Osteocyte (in vitro differentiated cells): ENCODE data around the gene ENO1. TPM values are rescaled to one million over a fixed set of nuclear protein-coding genes. Genes with fewer than 3 reads are reported as not detected.
"Not testable (repeated sequence)": the region's sequence is repeated elsewhere in the genome, so short reads cannot be mapped to it uniquely, and the experiment has no call there.

Experiments
- DNase-seq: peaks from one replicate; pipeline ENCODE4 v3.0.0; 2021; ENCODE audit warnings: mixed read lengths; ENCODE audit not compliant: unreplicated experiment; ENCODE audit errors: extremely low spot score
- H3K27ac Mint-ChIP-seq: one replicate; pipeline ENCODE4 v1.8.0; 2021; ENCODE audit warnings: mild to moderate bottlenecking, mixed read lengths; ENCODE audit not compliant: unreplicated experiment
- H3K27me3 Mint-ChIP-seq: one replicate; pipeline ENCODE4 v1.8.0; 2021; ENCODE audit warnings: mixed read lengths; ENCODE audit not compliant: unreplicated experiment
- H3K36me3 Mint-ChIP-seq: one replicate; pipeline ENCODE4 v1.8.0; 2021; ENCODE audit warnings: mixed read lengths; ENCODE audit not compliant: unreplicated experiment
- H3K4me1 Mint-ChIP-seq: one replicate; pipeline ENCODE4 v1.8.0; 2021; ENCODE audit warnings: mixed read lengths; ENCODE audit not compliant: unreplicated experiment
- H3K4me3 Mint-ChIP-seq: one replicate; pipeline ENCODE4 v1.8.0; 2021; ENCODE audit warnings: mild to moderate bottlenecking, moderate library complexity, mixed read lengths; ENCODE audit not compliant: unreplicated experiment
- H3K9me3 Mint-ChIP-seq: one replicate; pipeline ENCODE4 v1.8.0; 2021; ENCODE audit warnings: mixed read lengths; ENCODE audit not compliant: unreplicated experiment
- total RNA-seq: library from RNA; stranded (reverse); gene quantifications from 2 replicates; pipeline ENCODE4 v1.2.1, GENCODE V29; 2021
- TF ChIP-seq, protein P1 (sequence below): fragments of 200-600 bp; sonication (generic); IDR thresholded peaks from 2 replicates; pipeline ENCODE4 v1.5.0; 2021; ENCODE audit warnings: antibody characterized with exemption, mild to moderate bottlenecking, moderate library complexity

ENO1 gene
- total RNA-seq, 1 donor from 2014 or later, result 744 TPM

DNA sequence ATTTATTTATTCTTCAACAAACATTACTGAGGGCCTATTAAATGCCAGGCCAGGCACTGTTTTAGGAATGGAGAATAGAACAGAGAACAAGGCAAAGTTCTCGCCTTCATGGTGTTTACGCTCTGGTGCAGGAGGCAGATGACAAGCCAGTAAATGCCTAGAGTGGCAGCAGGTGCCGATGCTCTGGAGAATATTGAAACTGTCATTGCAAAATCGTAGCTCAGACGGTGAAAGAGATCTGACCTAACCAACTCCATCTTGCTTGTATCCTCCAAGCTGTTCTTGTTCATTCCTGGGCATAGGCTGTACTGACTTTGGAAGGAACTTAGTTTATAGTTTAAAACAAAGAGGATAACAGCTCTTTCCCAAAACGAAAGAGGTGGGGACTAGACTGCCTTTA lies 13.5 kb upstream of the ENO1 start:
- TF ChIP-seq, protein P1, sequence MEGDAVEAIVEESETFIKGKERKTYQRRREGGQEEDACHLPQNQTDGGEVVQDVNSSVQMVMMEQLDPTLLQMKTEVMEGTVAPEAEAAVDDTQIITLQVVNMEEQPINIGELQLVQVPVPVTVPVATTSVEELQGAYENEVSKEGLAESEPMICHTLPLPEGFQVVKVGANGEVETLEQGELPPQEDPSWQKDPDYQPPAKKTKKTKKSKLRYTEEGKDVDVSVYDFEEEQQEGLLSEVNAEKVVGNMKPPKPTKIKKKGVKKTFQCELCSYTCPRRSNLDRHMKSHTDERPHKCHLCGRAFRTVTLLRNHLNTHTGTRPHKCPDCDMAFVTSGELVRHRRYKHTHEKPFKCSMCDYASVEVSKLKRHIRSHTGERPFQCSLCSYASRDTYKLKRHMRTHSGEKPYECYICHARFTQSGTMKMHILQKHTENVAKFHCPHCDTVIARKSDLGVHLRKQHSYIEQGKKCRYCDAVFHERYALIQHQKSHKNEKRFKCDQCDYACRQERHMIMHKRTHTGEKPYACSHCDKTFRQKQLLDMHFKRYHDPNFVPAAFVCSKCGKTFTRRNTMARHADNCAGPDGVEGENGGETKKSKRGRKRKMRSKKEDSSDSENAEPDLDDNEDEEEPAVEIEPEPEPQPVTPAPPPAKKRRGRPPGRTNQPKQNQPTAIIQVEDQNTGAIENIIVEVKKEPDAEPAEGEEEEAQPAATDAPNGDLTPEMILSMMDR, result no peak
- peak overlapping the region; percentile 35 for H3K27ac Mint-ChIP-seq

GRCh38 chr1:8891401-8891800 lies 12.9 kb upstream of the ENO1 start:
- DNase-seq, result no peak
- H3K4me1 Mint-ChIP-seq, result peaks cover 26% of the 10 kb centered on the region
- peak overlapping the region; percentile 35 for H3K27ac Mint-ChIP-seq
- no peaks in the 10 kb centered on the region for H3K36me3 Mint-ChIP-seq
- TF ChIP-seq, protein P1, result no peak
- H3K9me3 Mint-ChIP-seq, result no peaks in the 10 kb centered on the region
- no peak overlapping the region for H3K4me3 Mint-ChIP-seq
- no peaks in the 10 kb centered on the region for H3K27me3 Mint-ChIP-seq

More for the DNA sequence above, 13.5 kb upstream of the ENO1 start:
- Mint-ChIP-seq H3K36me3 (no peaks in the 10 kb centered on the region), H3K4me3 (no peak overlapping the region), H3K27me3 (no peaks in the 10 kb centered on the region), H3K9me3 (no peaks in the 10 kb centered on the region), H3K4me1 (peaks cover 26% of the 10 kb centered on the region)
- no peak for DNase-seq

DNA sequence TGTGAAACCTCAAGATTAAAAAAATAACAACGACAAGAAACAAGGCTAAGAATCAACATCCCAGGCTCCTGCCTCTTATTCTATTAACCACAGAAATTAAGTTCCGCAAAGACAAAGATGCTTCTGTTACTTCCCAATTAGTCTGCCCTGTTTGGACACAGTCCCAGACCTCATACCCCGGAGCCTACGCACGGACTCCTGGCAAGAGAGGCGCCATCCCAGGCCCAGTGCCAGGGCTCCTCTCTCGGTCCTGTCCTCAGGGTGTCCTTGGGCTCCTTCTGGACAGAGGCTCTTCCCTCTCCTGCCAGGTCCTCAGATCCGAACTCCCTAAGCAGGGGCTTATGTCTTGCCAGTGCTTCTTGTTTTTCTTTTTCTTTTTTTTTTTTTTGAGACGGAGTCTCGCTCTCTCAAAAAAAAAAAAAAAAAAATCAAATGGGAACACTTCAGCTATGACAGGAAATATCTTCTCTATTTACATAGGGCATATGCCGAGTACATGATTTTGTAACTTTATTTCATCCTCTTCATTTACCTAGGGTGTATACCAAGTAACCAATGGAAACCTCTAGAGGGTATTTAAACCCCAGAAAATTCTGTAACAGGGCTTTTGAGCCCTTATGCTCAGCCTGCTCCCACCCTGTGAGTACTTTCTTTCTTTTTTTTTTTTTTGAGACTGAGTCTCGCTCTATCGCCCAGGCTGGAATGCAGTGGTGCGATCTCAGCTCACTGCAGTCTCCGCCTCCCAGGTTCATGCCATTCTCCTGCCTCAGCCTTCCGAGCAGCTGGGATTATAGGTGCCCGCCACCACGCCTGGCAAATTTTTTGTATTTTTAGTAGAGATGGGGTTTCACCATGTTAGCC lies 11.7 kb upstream of the ENO1 start:
- peak; percentile 88 for DNase-seq
- peaks cover 26% of the 10 kb centered on the region for H3K4me1 Mint-ChIP-seq
- peak overlapping the region; percentile 95 for H3K27ac Mint-ChIP-seq
- H3K4me3 Mint-ChIP-seq, result peak overlapping the region; percentile 62
- no peaks in the 10 kb centered on the region for H3K9me3 Mint-ChIP-seq
- no peaks in the 10 kb centered on the region for H3K27me3 Mint-ChIP-seq
- TF ChIP-seq, protein P1, result no peak
- no peaks in the 10 kb centered on the region for H3K36me3 Mint-ChIP-seq

- H3K36me3 Mint-ChIP-seq, result no peaks in the 10 kb centered on the region
- TF ChIP-seq, protein P1, result no peak
- H3K4me3 Mint-ChIP-seq, result no peak overlapping the region
- peaks cover 26% of the 10 kb centered on the region for H3K4me1 Mint-ChIP-seq
- H3K9me3 Mint-ChIP-seq, result no peaks in the 10 kb centered on the region
- H3K27me3 Mint-ChIP-seq, result no peaks in the 10 kb centered on the region
- no peak for DNase-seq
- H3K27ac Mint-ChIP-seq, result peak overlapping the region; percentile 95
These were observed 10.8 kb upstream of the ENO1 start for GRCh38 chr1:8889103-8889846.

- TF ChIP-seq, protein P1, result no peak
- H3K4me3 Mint-ChIP-seq, result no peak overlapping the region
- no peaks in the 10 kb centered on the region for H3K9me3 Mint-ChIP-seq
- no peak overlapping the region for H3K27ac Mint-ChIP-seq
- H3K36me3 Mint-ChIP-seq, result no peaks in the 10 kb centered on the region
- no peak for DNase-seq
- H3K27me3 Mint-ChIP-seq, result no peaks in the 10 kb centered on the region
- peaks cover 30% of the 10 kb centered on the region for H3K4me1 Mint-ChIP-seq
These were observed 8.1 kb upstream of the ENO1 start for GRCh38 chr1:8886589-8886988.

DNA sequence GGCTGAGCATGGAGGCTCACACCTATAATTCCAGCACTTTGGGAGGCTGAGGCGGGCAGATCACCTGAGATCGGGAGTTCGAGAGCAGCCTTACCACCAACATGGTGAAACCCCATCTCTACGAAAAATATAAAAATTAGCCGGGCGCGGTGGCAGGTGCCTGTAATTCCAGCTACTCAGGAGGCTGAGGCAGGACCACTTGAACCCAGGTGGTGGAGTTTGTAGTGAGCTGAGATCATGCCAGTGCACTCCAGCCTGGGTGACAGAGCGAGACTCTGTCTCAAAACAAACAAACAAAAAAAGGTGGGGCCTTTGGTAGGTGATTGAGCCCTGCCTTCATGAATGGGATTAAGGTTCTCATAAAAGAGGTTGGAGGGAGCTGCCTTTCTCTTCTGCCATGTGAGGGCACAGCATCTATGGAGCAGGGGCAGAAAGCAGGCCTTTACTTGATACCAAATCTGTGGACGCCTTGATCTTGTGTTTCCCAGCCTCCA lies 7.6 kb upstream of the ENO1 start:
- H3K9me3 Mint-ChIP-seq, H3K4me3 Mint-ChIP-seq, H3K36me3 Mint-ChIP-seq, DNase-seq, H3K27ac Mint-ChIP-seq, H3K27me3 Mint-ChIP-seq: not testable (repeated sequence)
- peaks cover 26% of the 10 kb centered on the region for H3K4me1 Mint-ChIP-seq

- H3K27me3 Mint-ChIP-seq, H3K9me3 Mint-ChIP-seq, H3K4me3 Mint-ChIP-seq, DNase-seq, H3K36me3 Mint-ChIP-seq, H3K27ac Mint-ChIP-seq: not testable (repeated sequence)
- peaks cover 25% of the 10 kb centered on the region for H3K4me1 Mint-ChIP-seq
These were observed 5.6 kb upstream of the ENO1 start for GRCh38 chr1:8884105-8884504.
